ENCODE results near the gene MOB3B.
"Not testable (repeated sequence)": the region's sequence is repeated elsewhere in the genome, so short reads cannot be mapped to it uniquely, and the experiment has no call there.

MOB3B gene

GRCh38 chr9:27450752-27451151, 78.9 kb downstream of the MOB3B start:
- Histone ChIP-seq H2AFZ (ENCODE audit: low read length) (no peak overlapping the region), H4K20me1 (ENCODE audit: insufficient read depth, low read length) (no peaks in the 10 kb centered on the region), H3K9ac (ENCODE audit: low read length) (no peak overlapping the region), H3K36me3 (ENCODE audit: insufficient read depth, low read length) (no peaks in the 10 kb centered on the region), H3K4me3 (ENCODE audit: low read depth, low read length, poor library complexity, severe bottlenecking) (no peak overlapping the region), H3K79me2 (ENCODE audit: insufficient read depth, low read length) (no peaks in the 10 kb centered on the region), H3F3A (ENCODE audit: insufficient read depth, low read length) (no peaks in the 10 kb centered on the region), H3K27me3 (ENCODE audit: insufficient read depth, low read length) (no peaks in the 10 kb centered on the region), H3K9me2 (ENCODE audit: low read depth, low read length) (no peaks in the 10 kb centered on the region), H3K4me1 (ENCODE audit: insufficient read depth, low read length, severe bottlenecking) (no peaks in the 10 kb centered on the region), H3K4me2 (ENCODE audit: low read length) (no peak overlapping the region), H3K27ac (ENCODE audit: low read depth, low read length, poor library complexity, severe bottlenecking) (no peak overlapping the region), H3K9me3 (ENCODE audit: low read length) (no peaks in the 10 kb centered on the region)
- no peak for TF ChIP-seq EZH2 (IDR thresholded peaks at IDR 0.05; ENCODE audit: borderline replicate concordance, low read length)
- TF ChIP-seq, protein P1, sequence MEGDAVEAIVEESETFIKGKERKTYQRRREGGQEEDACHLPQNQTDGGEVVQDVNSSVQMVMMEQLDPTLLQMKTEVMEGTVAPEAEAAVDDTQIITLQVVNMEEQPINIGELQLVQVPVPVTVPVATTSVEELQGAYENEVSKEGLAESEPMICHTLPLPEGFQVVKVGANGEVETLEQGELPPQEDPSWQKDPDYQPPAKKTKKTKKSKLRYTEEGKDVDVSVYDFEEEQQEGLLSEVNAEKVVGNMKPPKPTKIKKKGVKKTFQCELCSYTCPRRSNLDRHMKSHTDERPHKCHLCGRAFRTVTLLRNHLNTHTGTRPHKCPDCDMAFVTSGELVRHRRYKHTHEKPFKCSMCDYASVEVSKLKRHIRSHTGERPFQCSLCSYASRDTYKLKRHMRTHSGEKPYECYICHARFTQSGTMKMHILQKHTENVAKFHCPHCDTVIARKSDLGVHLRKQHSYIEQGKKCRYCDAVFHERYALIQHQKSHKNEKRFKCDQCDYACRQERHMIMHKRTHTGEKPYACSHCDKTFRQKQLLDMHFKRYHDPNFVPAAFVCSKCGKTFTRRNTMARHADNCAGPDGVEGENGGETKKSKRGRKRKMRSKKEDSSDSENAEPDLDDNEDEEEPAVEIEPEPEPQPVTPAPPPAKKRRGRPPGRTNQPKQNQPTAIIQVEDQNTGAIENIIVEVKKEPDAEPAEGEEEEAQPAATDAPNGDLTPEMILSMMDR (IDR thresholded peaks at IDR 0.05; ENCODE audit: low read length), result no peak

GRCh38 chr9:27448356-27448755, 81.3 kb downstream of the MOB3B start:
- not testable (repeated sequence) for H3F3A ChIP-seq (ENCODE audit: insufficient read depth, low read length); H3K9me2 ChIP-seq (ENCODE audit: low read depth, low read length); H3K27ac ChIP-seq (ENCODE audit: low read depth, low read length, poor library complexity, severe bottlenecking); H3K4me2 ChIP-seq (ENCODE audit: low read length); H4K20me1 ChIP-seq (ENCODE audit: insufficient read depth, low read length); H3K27me3 ChIP-seq (ENCODE audit: insufficient read depth, low read length); H3K4me3 ChIP-seq (ENCODE audit: low read depth, low read length, poor library complexity, severe bottlenecking); H2AFZ ChIP-seq (ENCODE audit: low read length); H3K79me2 ChIP-seq (ENCODE audit: insufficient read depth, low read length); H3K9ac ChIP-seq (ENCODE audit: low read length); H3K9me3 ChIP-seq (ENCODE audit: low read length); H3K36me3 ChIP-seq (ENCODE audit: insufficient read depth, low read length); H3K4me1 ChIP-seq (ENCODE audit: insufficient read depth, low read length, severe bottlenecking)

- Histone ChIP-seq H3K27ac (ENCODE audit: low read depth, low read length, poor library complexity, severe bottlenecking) (no peak overlapping the region), H4K20me1 (ENCODE audit: insufficient read depth, low read length) (no peaks in the 10 kb centered on the region), H3K27me3 (ENCODE audit: insufficient read depth, low read length) (no peaks in the 10 kb centered on the region), H3K36me3 (ENCODE audit: insufficient read depth, low read length) (no peaks in the 10 kb centered on the region), H3K9me2 (ENCODE audit: low read depth, low read length) (no peaks in the 10 kb centered on the region), H3F3A (ENCODE audit: insufficient read depth, low read length) (no peaks in the 10 kb centered on the region), H3K9ac (ENCODE audit: low read length) (no peak overlapping the region), H3K4me1 (ENCODE audit: insufficient read depth, low read length, severe bottlenecking) (no peaks in the 10 kb centered on the region), H2AFZ (ENCODE audit: low read length) (no peak overlapping the region), H3K79me2 (ENCODE audit: insufficient read depth, low read length) (no peaks in the 10 kb centered on the region), H3K4me2 (ENCODE audit: low read length) (no peak overlapping the region), H3K9me3 (ENCODE audit: low read length) (no peaks in the 10 kb centered on the region), H3K4me3 (ENCODE audit: low read depth, low read length, poor library complexity, severe bottlenecking) (no peak overlapping the region)
- no peak for TF ChIP-seq EZH2 (IDR thresholded peaks at IDR 0.05; ENCODE audit: borderline replicate concordance, low read length)
- TF ChIP-seq, protein P1 (IDR thresholded peaks at IDR 0.05; ENCODE audit: low read length), result no peak
Observed at GRCh38 chr9:27447031-27447683, 82.5 kb downstream of the MOB3B start.

DNA sequence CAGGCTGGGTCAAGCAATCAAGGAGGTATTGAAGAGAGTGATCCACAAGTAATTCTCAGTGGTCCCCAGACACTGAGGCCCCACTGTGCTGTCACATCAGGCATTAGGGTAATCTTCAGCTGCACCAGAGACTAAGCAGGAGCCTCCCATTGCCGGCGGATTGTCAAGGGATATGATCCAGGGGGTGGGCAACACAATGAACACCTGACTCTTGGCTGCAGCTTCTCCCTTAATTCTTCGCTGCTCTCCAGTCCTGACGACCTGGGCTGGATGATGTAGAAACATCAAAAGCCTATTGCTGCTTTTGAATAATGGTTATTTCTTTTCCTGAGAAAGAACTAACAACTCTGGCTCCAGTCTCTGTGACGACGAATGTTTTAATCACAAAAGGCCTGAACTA, 83.9 kb downstream of the MOB3B start:
- Histone ChIP-seq H3K4me2 (ENCODE audit: low read length) (no peak overlapping the region), H3K27me3 (ENCODE audit: insufficient read depth, low read length) (no peaks in the 10 kb centered on the region), H3K36me3 (ENCODE audit: insufficient read depth, low read length) (no peaks in the 10 kb centered on the region), H3K9me3 (ENCODE audit: low read length) (no peaks in the 10 kb centered on the region), H2AFZ (ENCODE audit: low read length) (no peak overlapping the region), H3K4me1 (ENCODE audit: insufficient read depth, low read length, severe bottlenecking) (no peaks in the 10 kb centered on the region), H3K27ac (ENCODE audit: low read depth, low read length, poor library complexity, severe bottlenecking) (no peak overlapping the region), H3K9ac (ENCODE audit: low read length) (no peak overlapping the region), H3F3A (ENCODE audit: insufficient read depth, low read length) (no peaks in the 10 kb centered on the region), H3K79me2 (ENCODE audit: insufficient read depth, low read length) (no peaks in the 10 kb centered on the region), H4K20me1 (ENCODE audit: insufficient read depth, low read length) (no peaks in the 10 kb centered on the region), H3K9me2 (ENCODE audit: low read depth, low read length) (no peaks in the 10 kb centered on the region), H3K4me3 (ENCODE audit: low read depth, low read length, poor library complexity, severe bottlenecking) (no peak overlapping the region)
- TF ChIP-seq EZH2 (IDR thresholded peaks at IDR 0.05; ENCODE audit: borderline replicate concordance, low read length), result no peak
- TF ChIP-seq, protein P1 (IDR thresholded peaks at IDR 0.05; ENCODE audit: low read length), result no peak
